Upper lobe of left lung (tissue), 6 donors: ENCODE data around the gene FASTKD2. TPM values are rescaled to one million over a fixed set of nuclear protein-coding genes. Genes with fewer than 3 reads are reported as not detected.

Source experiments
- ATAC-seq, 2 donors: fragments of 200-7000 bp; cut with Tn5 transposase; one replicate each; pipeline ENCODE4 v1.9.1; 2022; ENCODE audit warnings: mild to moderate bottlenecking in 2 of 2, moderate library complexity in 2 of 2; ENCODE audit not compliant: low FRiP score in 2 of 2
- DNase-seq, 2 donors: peaks; one replicate each; pipeline ENCODE4 v3.0.0-alpha.2; 2019 to 2020
- H3K27ac ChIP-seq, 4 donors: fragments of 200-600 bp; sonication (generic); one replicate each; pipeline ENCODE4 v1.5.1; 2016 to 2019
- H3K27me3 ChIP-seq, 4 donors: fragments of 200-600 bp; sonication (generic); one replicate each; pipeline ENCODE4 v1.5.1; 2017 to 2019
- H3K36me3 ChIP-seq, 4 donors: fragments of 200-600 bp; sonication (generic); one replicate each; pipeline ENCODE4 v1.5.1; 2016 to 2019
- H3K4me1 ChIP-seq, 4 donors: fragments of 200-600 bp; sonication (generic); one replicate each; pipeline ENCODE4 v1.5.1; 2018 to 2019
- H3K4me3 ChIP-seq, 4 donors: fragments of 200-600 bp; sonication (generic); one replicate each; pipeline ENCODE4 v1.5.1; 2017 to 2019; ENCODE audit warnings: mild to moderate bottlenecking in 2 of 4, moderate library complexity in 1 of 4
- H3K9me3 ChIP-seq, 4 donors: fragments of 200-600 bp; sonication (generic); one replicate each; pipeline ENCODE4 v1.5.1; 2018 to 2019
- CTCF ChIP-seq, 6 experiments: fragments of 450-650 bp in 4 of 6; fragments of 200-600 bp in 2 of 6; sonication (generic) in 2 of 6; IDR thresholded peaks; one replicate each; pipeline ENCODE4 v1.5.1; 2016 to 2019; ENCODE audit warnings: antibody characterized with exemption in 6 of 6
- EP300 ChIP-seq, 4 donors: sonication (generic); formaldehyde crosslinking; IDR thresholded peaks; one replicate each; pipeline ENCODE4 v1.5.1; 2017; ENCODE audit warnings: antibody characterized with exemption in 4 of 4, control low read depth in 2 of 4
- POLR2A ChIP-seq, 4 donors: fragments of 450-650 bp; IDR thresholded peaks; one replicate each; pipeline ENCODE4 v1.5.1; 2016 to 2017; ENCODE audit warnings: antibody characterized with exemption in 4 of 4, mild to moderate bottlenecking in 2 of 4
- POLR2AphosphoS5 ChIP-seq, 2 donors: sonication (generic); formaldehyde crosslinking; IDR thresholded peaks; one replicate each; pipeline ENCODE4 v1.5.1; 2017; ENCODE audit warnings: antibody characterized with exemption in 2 of 2
- WGBS, 2 donors: methylation state at CpG; one replicate each; pipeline ENCODE4 v1.1.5; 2017 to 2018; 5-methylcytosine and 5-hydroxymethylcytosine counted together
- total RNA-seq, 6 donors: library from RNA; depleted of rRNA in 4 of 6; stranded (reverse); fragments of >200 nt in 4 of 6; gene quantifications; one replicate each; pipeline versions ENCODE4 v1.1.0 to v1.2.1, GENCODE V29; 2016 to 2021
- donor health status: DM: no; HTN: no; CAD: no; lungs with moderate emphysema.
- donor health status: DM: no; HTN: yes; CAD: no; lungs with severe emphysema.

The FASTKD2 gene
- total RNA-seq, 6 donors from 2014 or later, result 10.7 to 32.8 (median 21.1) TPM

- peaks cover 0 to 7% (median 2%) of the 10 kb centered on the region in 4 donors for H3K9me3 ChIP-seq
- ATAC-seq, result peak in 1 of 2 donors; percentile 77
- H3K27me3 ChIP-seq, result no peaks in the 10 kb centered on the region
- DNase-seq, result peak in 1 of 2 donors; percentile 63
- peaks cover 0 to 4% (median 0%) of the 10 kb centered on the region in 4 donors for H3K4me1 ChIP-seq
- H3K4me3 ChIP-seq, result no peak overlapping the region
- H3K27ac ChIP-seq, result no peak overlapping the region
- 56 to 60% methylated on average over 3 of the region's 3 CpGs for WGBS, 2 donors
- no peaks in the 10 kb centered on the region for H3K36me3 ChIP-seq
- TF ChIP-seq EP300 (IDR thresholded peaks at IDR 0.05) (no peak), POLR2A (IDR thresholded peaks at IDR 0.05) (no peak), POLR2AphosphoS5 (IDR thresholded peaks at IDR 0.05) (no peak), CTCF (IDR thresholded peaks at IDR 0.05) (no peak)
Observed at GRCh38 chr2:206831442-206831995, 66.1 kb downstream of the FASTKD2 start.

GRCh38 chr2:206832873-206833272, 67.5 kb downstream of the FASTKD2 start:
- peaks cover 0 to 4% (median 0%) of the 10 kb centered on the region in 4 donors for H3K4me1 ChIP-seq
- 54 to 60% methylated on average over 2 of the region's 2 CpGs for WGBS, 2 donors
- no peaks in the 10 kb centered on the region for H3K36me3 ChIP-seq
- TF ChIP-seq EP300 (IDR thresholded peaks at IDR 0.05), result no peak
- TF ChIP-seq POLR2AphosphoS5 (IDR thresholded peaks at IDR 0.05), result no peak
- no peak for TF ChIP-seq CTCF (IDR thresholded peaks at IDR 0.05)
- no peak for TF ChIP-seq POLR2A (IDR thresholded peaks at IDR 0.05)
- DNase-seq (no peak), ATAC-seq (peak in 1 of 2 donors; percentile 44)
- peaks cover 0 to 7% (median 2%) of the 10 kb centered on the region in 4 donors for H3K9me3 ChIP-seq
- no peaks in the 10 kb centered on the region for H3K27me3 ChIP-seq
- no peak overlapping the region for H3K4me3 ChIP-seq
- H3K27ac ChIP-seq, result no peak overlapping the region

- 92 to 94% methylated on average over 3 of the region's 3 CpGs for WGBS, 2 donors
- no peak for DNase-seq
Observed at GRCh38 chr2:206833291-206833690, 67.9 kb downstream of the FASTKD2 start.

GRCh38 chr2:206836722-206837121, 71.3 kb downstream of the FASTKD2 start:
- Histone ChIP-seq H3K4me1 (peaks cover 0 to 2% (median 0%) of the 10 kb centered on the region in 4 donors), H3K36me3 (no peaks in the 10 kb centered on the region), H3K27me3 (no peaks in the 10 kb centered on the region), H3K4me3 (no peak overlapping the region), H3K9me3 (peaks cover 0 to 7% (median 2%) of the 10 kb centered on the region in 4 donors), H3K27ac (no peak overlapping the region)
- WGBS, 2 donors, result 69 to 71% methylated on average over 2 of the region's 2 CpGs
- no peak for ATAC-seq
- TF ChIP-seq POLR2A (IDR thresholded peaks at IDR 0.05) (no peak), POLR2AphosphoS5 (IDR thresholded peaks at IDR 0.05) (no peak), CTCF (IDR thresholded peaks at IDR 0.05) (no peak), EP300 (IDR thresholded peaks at IDR 0.05) (no peak)
- no peak for DNase-seq

More at GRCh38 chr2:206833291-206833690, 67.9 kb downstream of the FASTKD2 start:
- no peaks in the 10 kb centered on the region for H3K27me3 ChIP-seq
- H3K9me3 ChIP-seq, result peaks cover 0 to 7% (median 2%) of the 10 kb centered on the region in 4 donors
- peaks cover 0 to 4% (median 0%) of the 10 kb centered on the region in 4 donors for H3K4me1 ChIP-seq
- H3K4me3 ChIP-seq, result no peak overlapping the region
- no peak overlapping the region for H3K27ac ChIP-seq
- no peak for TF ChIP-seq CTCF (IDR thresholded peaks at IDR 0.05)
- TF ChIP-seq POLR2A (IDR thresholded peaks at IDR 0.05), result no peak
- no peak for TF ChIP-seq EP300 (IDR thresholded peaks at IDR 0.05)
- no peak for TF ChIP-seq POLR2AphosphoS5 (IDR thresholded peaks at IDR 0.05)
- no peaks in the 10 kb centered on the region for H3K36me3 ChIP-seq
- no peak for ATAC-seq

GRCh38 chr2:206837775-206838174, 72.4 kb downstream of the FASTKD2 start:
- H3K36me3 ChIP-seq, result no peaks in the 10 kb centered on the region
- ATAC-seq (no peak), DNase-seq (no peak)
- H3K4me1 ChIP-seq, result no peaks in the 10 kb centered on the region
- TF ChIP-seq EP300 (IDR thresholded peaks at IDR 0.05), result no peak
- TF ChIP-seq POLR2AphosphoS5 (IDR thresholded peaks at IDR 0.05), result no peak
- no peak overlapping the region for H3K4me3 ChIP-seq
- no peak overlapping the region for H3K27ac ChIP-seq
- 80 to 84% methylated on average over 1 of the region's 1 CpG for WGBS, 2 donors
- H3K27me3 ChIP-seq, result no peaks in the 10 kb centered on the region
- H3K9me3 ChIP-seq, result peaks cover 0 to 7% (median 2%) of the 10 kb centered on the region in 4 donors
